IMR-90 (cell line): ENCODE results near the gene SEC14L1. TPM values are rescaled to one million over a fixed set of nuclear protein-coding genes. Genes with fewer than 3 reads are reported as not detected.

Experiments
- ATAC-seq: fragments of 200-7000 bp; cut with Tn5 transposase; 2 replicates; pipeline ENCODE4 v1.9.1; 2020; ENCODE audit warnings: low read depth, mild to moderate bottlenecking, moderate library complexity
- BruUV-seq: library from RNA; stranded (reverse); fragments of 400-500 nt; replicated peaks from 2 replicates; lab custom pipeline; 2021; lab: Mats Ljungman, UMichigan
- CTCF ChIA-PET: fragments of 300-600 bp; formaldehyde crosslinking; extraction: SDS; loops from one replicate; lab custom pipeline; 2021; ENCODE audit warnings: antibody characterized with exemption; lab: Yijun Ruan, JAX
- POLR2A ChIA-PET: fragments of 300-600 bp; sonication (Branson Sonifier 250); formaldehyde crosslinking; loops from one replicate; lab custom pipeline; 2022; ENCODE audit warnings: antibody characterized with exemption; ENCODE audit not compliant: unreplicated experiment; lab: Charles Lee
- DNase-seq: peaks from one replicate; pipeline ENCODE4 v3.0.0; 2013
- H2AFZ ChIP-seq: replicated peaks from 2 replicates; pipeline ENCODE3; 2013; ENCODE audit warnings: low read length, mild to moderate bottlenecking; ENCODE audit not compliant: poor library complexity
- H2AK5ac ChIP-seq: 2 replicates; pipeline ENCODE4 v1.6.1; 2013; ENCODE audit warnings: low read depth, low read length, inconsistent platforms
- H2AK9ac ChIP-seq: replicated peaks from 2 replicates; pipeline ENCODE3; 2013; ENCODE audit warnings: mild to moderate bottlenecking, low read depth, low read length, moderate library complexity; ENCODE audit not compliant: poor library complexity
- H2BK120ac ChIP-seq: 2 replicates; pipeline ENCODE4 v1.6.1; 2013; ENCODE audit warnings: low read depth, low read length, inconsistent platforms
- H2BK15ac ChIP-seq: 3 replicates; pipeline ENCODE4 v1.6.1; 2013; ENCODE audit warnings: low read depth, low read length, inconsistent platforms
- H2BK20ac ChIP-seq: 2 replicates; pipeline ENCODE4 v1.6.1; 2013; ENCODE audit warnings: low read depth, mild to moderate bottlenecking, inconsistent platforms, low read length, moderate library complexity
- H2BK5ac ChIP-seq: 2 replicates; pipeline ENCODE4 v1.6.1; 2013; ENCODE audit warnings: mild to moderate bottlenecking, low read depth, low read length, inconsistent platforms; ENCODE audit not compliant: poor library complexity, severe bottlenecking
- H3K14ac ChIP-seq: replicated peaks from 2 replicates; pipeline ENCODE4 v1.6.1; 2013; ENCODE audit warnings: low read depth, low read length, inconsistent platforms
- H3K18ac ChIP-seq: 2 replicates; pipeline ENCODE4 v1.6.1; 2013; ENCODE audit warnings: low read depth, low read length, control low read depth
- H3K23ac ChIP-seq: 2 replicates; pipeline ENCODE4 v1.6.1; 2013; ENCODE audit warnings: low read depth, low read length, inconsistent platforms
- H3K27ac ChIP-seq: 2 replicates; pipeline ENCODE4 v1.5.1; 2013; ENCODE audit warnings: mild to moderate bottlenecking, control low read depth, low read length; ENCODE audit not compliant: insufficient read depth
- H3K27me3 ChIP-seq: 2 replicates; pipeline ENCODE4 v1.6.1; 2013; ENCODE audit warnings: low read length; ENCODE audit not compliant: control insufficient read depth, insufficient read depth
- H3K36me3 ChIP-seq: 2 replicates; pipeline ENCODE4 v1.6.1; 2013; ENCODE audit warnings: low read length, mixed read lengths; ENCODE audit not compliant: control insufficient read depth, insufficient read depth
- H3K4ac ChIP-seq: 2 replicates; pipeline ENCODE4 v1.6.1; 2013; ENCODE audit warnings: low read depth, low read length, inconsistent platforms
- H3K4me1 ChIP-seq: 2 replicates; pipeline ENCODE4 v1.6.1; 2013; ENCODE audit warnings: low read length, mixed read lengths; ENCODE audit not compliant: control insufficient read depth, insufficient read depth
- H3K4me2 ChIP-seq: 2 replicates; pipeline ENCODE4 v1.6.1; 2013; ENCODE audit warnings: low read depth, mild to moderate bottlenecking, control low read depth, low read length, moderate library complexity
- H3K4me3 ChIP-seq: 2 replicates; pipeline ENCODE4 v1.5.1; 2013; ENCODE audit warnings: low read depth, mild to moderate bottlenecking, control low read depth, low read length, moderate library complexity; ENCODE audit not compliant: insufficient read depth
- H3K56ac ChIP-seq: 2 replicates; pipeline ENCODE4 v1.6.1; 2013; ENCODE audit warnings: low read length, inconsistent platforms; ENCODE audit not compliant: insufficient read depth; ENCODE audit errors: extremely low read depth
- H3K79me1 ChIP-seq, 2 experiments: 2 replicates each; pipeline ENCODE4 v1.6.1; 2013; ENCODE audit warnings: low read length in 2 of 2, inconsistent platforms in 1 of 2, low read depth in 1 of 2
- H3K9ac ChIP-seq: 2 replicates; pipeline ENCODE4 v1.6.1; 2013; ENCODE audit warnings: low read depth, low read length, control low read depth
- H3K9me1 ChIP-seq: 2 replicates; pipeline ENCODE4 v1.6.1; 2013; ENCODE audit warnings: low read length, inconsistent platforms; ENCODE audit not compliant: insufficient read depth
- H3K9me3 ChIP-seq: 2 replicates; pipeline ENCODE4 v1.6.1; 2013; ENCODE audit warnings: low read length; ENCODE audit not compliant: control insufficient read depth, insufficient read depth
- H4K20me1 ChIP-seq: 2 replicates; pipeline ENCODE4 v1.6.1; 2013; ENCODE audit warnings: low read length, inconsistent platforms; ENCODE audit not compliant: insufficient read depth
- H4K5ac ChIP-seq: 2 replicates; pipeline ENCODE4 v1.6.1; 2013; ENCODE audit warnings: mild to moderate bottlenecking, low read depth, low read length, control low read depth
- H4K8ac ChIP-seq, 2 experiments: 2 replicates each; pipeline ENCODE4 v1.6.1; 2013; ENCODE audit warnings: low read depth in 2 of 2, low read length in 2 of 2, control low read depth in 1 of 2, inconsistent platforms in 1 of 2
- H4K91ac ChIP-seq: 2 replicates; pipeline ENCODE4 v1.6.1; 2013; ENCODE audit warnings: low read depth, low read length, inconsistent platforms; ENCODE audit not compliant: insufficient read depth
- CEBPB ChIP-seq: IDR thresholded peaks from 2 replicates; pipeline ENCODE4 v1.6.1; 2012; ENCODE audit warnings: low read depth, low read length, improper control_type of control experiment
- MAZ ChIP-seq: IDR thresholded peaks from 2 replicates; pipeline ENCODE4 v1.6.1; 2012; ENCODE audit warnings: low read depth, mild to moderate bottlenecking, low read length, improper control_type of control experiment, moderate library complexity, borderline replicate concordance
- WGBS, 2 experiments: methylation state at CpG; one replicate each; pipeline versions ENCODE4 v1.1.5 to v1.1.7; 2013; ENCODE audit warnings: missing lambda C conversion rate in 2 of 2; ENCODE audit not compliant: insufficient read length in 1 of 2; ENCODE audit errors: extremely low coverage in 2 of 2; 5-methylcytosine and 5-hydroxymethylcytosine counted together
- dilution Hi-C: fragments of 300-500 bp; cut with HindIII; formaldehyde crosslinking; loops from one replicate; pipeline ENCODE4 v1.14.3; 2018; ENCODE audit warnings: low sequenced_read_pairs; ENCODE audit not compliant: unreplicated experiment
- in situ Hi-C: fragments of 300-500 bp; cut with MboI; formaldehyde crosslinking; loops from 3 replicates; pipeline ENCODE4 v1.14.3; 2019; ENCODE audit warnings: low sequenced_read_pairs, inconsistent platforms, mixed read lengths
- intact Hi-C: fragments of 100-400 bp; cut with micrococcal nuclease; formaldehyde crosslinking; loops from 2 replicates; pipeline ENCODE4 v1.10.0; 2022
- polyA plus RNA-seq, 3 experiments: library from polyadenylated mRNA; depleted of rRNA; stranded (reverse); fragments of >200 nt; gene quantifications; 2 replicates each; pipeline ENCODE4 v1.2.3, GENCODE V29; 2012; ENCODE audit warnings: low replicate concordance in 1 of 3
- total RNA-seq: library from RNA; depleted of rRNA; stranded (reverse); fragments of >200 nt; gene quantifications from 2 replicates; pipeline ENCODE4 v1.2.3, GENCODE V29; 2012

SEC14L1 gene
- total and polyA plus RNA-seq, 2 of the 4 experiments (the other 2 are of a cell fraction) = 24.9 to 35.8 TPM

DNA sequence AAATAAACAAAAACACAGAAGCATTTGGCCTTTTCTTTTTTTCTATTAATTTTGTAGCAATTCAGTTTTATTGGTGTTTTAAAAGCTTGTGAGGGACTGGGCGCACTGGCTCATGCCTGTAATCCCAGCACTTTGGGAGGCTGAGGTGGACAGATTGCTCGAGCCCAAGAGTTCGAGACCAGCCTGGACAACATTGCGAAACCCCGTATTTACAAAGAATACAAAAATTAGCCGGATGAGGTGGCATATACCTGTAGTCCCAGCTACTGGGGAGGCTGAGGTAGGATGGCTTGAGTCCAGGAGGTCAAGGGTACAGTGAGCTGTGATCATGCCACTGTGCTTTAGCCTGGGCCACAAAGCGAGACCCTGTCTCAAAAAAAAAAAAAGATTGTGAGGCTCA is 53.4 kb downstream of the SEC14L1 start:
- no peak for ATAC-seq
- H2AK9ac ChIP-seq = no peak overlapping the region
- no peak overlapping the region for H4K91ac ChIP-seq
- ChIA-PET POLR2A (no interaction called here), CTCF (no interaction called here)
- H3K4ac ChIP-seq = no peak overlapping the region
- H3K23ac ChIP-seq = no peak overlapping the region
- in situ Hi-C loops (no loop called here), intact Hi-C loops (no loop called here), dilution Hi-C loops (no loop called here)
- H2BK120ac ChIP-seq = no peak overlapping the region
- no peak overlapping the region for H2AFZ ChIP-seq
- H3K9me3 ChIP-seq = no peaks in the 10 kb centered on the region
- H3K4me3 ChIP-seq = no peak overlapping the region
- no peak overlapping the region for H3K9ac ChIP-seq
- TF ChIP-seq MAZ = no peak
- TF ChIP-seq CEBPB = peak; percentile 56
- H4K5ac ChIP-seq = no peak overlapping the region
- H3K27me3 ChIP-seq = no peaks in the 10 kb centered on the region
- no peak overlapping the region for H3K27ac ChIP-seq
- no peak overlapping the region for H2BK15ac ChIP-seq
- H4K8ac ChIP-seq = no peak overlapping the region
- H3K4me1 ChIP-seq = peaks cover 2% of the 10 kb centered on the region; the same call in 1 of the 2 replicates
- peaks cover 4% of the 10 kb centered on the region; the same call in 1 of the 2 replicates for H3K9me1 ChIP-seq
- DNase-seq = no peak
- no peak overlapping the region for H2BK5ac ChIP-seq
- no peaks in the 10 kb centered on the region for H4K20me1 ChIP-seq
- H3K36me3 ChIP-seq = peaks cover 43% of the 10 kb centered on the region
- no peak overlapping the region for H2AK5ac ChIP-seq
- no peak overlapping the region for H3K56ac ChIP-seq
- no TSS peak for BruUV-seq
- H3K79me1 ChIP-seq = peaks cover 16 to 41% of the 10 kb centered on the region in 2 experiments
- no CpG with 5 or more reads among the region's 7 CpGs for WGBS, 2 experiments
- H3K4me2 ChIP-seq = no peak overlapping the region
- H2BK20ac ChIP-seq = no peak overlapping the region
- no peak overlapping the region for H3K14ac ChIP-seq
- H3K18ac ChIP-seq = no peak overlapping the region
